Esophagus (tissue), 2 donors: ENCODE data around the gene HYAL1. TPM values are rescaled to one million over a fixed set of nuclear protein-coding genes. Genes with fewer than 3 reads are reported as not detected.
"Not testable (repeated sequence)": the region's sequence is repeated elsewhere in the genome, so short reads cannot be mapped to it uniquely, and the experiment has no call there.

ENCODE experiments used
- H3K27ac ChIP-seq, 2 donors: one replicate each; pipeline ENCODE4 v1.5.1; 2013; ENCODE audit warnings: low read depth in 2 of 2, mild to moderate bottlenecking in 2 of 2, inconsistent platforms in 1 of 2, low read length in 1 of 2, moderate library complexity in 1 of 2
- H3K27me3 ChIP-seq, 2 donors: one replicate each; pipeline ENCODE4 v1.6.1; 2013; ENCODE audit warnings: low read length in 2 of 2, control low read depth in 1 of 2, mild to moderate bottlenecking in 1 of 2; ENCODE audit not compliant: insufficient read depth in 2 of 2, control insufficient read depth in 1 of 2
- H3K36me3 ChIP-seq, 2 donors: one replicate each; pipeline ENCODE4 v1.6.1; 2013; ENCODE audit warnings: low read length in 1 of 2; ENCODE audit not compliant: control insufficient read depth in 2 of 2, insufficient read depth in 2 of 2
- H3K4me1 ChIP-seq, 2 donors: one replicate each; pipeline ENCODE4 v1.6.1; 2013; ENCODE audit warnings: low read length in 1 of 2; ENCODE audit not compliant: control insufficient read depth in 2 of 2, insufficient read depth in 2 of 2
- H3K4me3 ChIP-seq, 2 donors: one replicate each; pipeline ENCODE4 v1.5.1; 2013; ENCODE audit warnings: low read length in 2 of 2, mild to moderate bottlenecking in 2 of 2, low read depth in 1 of 2, moderate library complexity in 1 of 2
- H3K9me3 ChIP-seq, 2 donors: one replicate each; pipeline ENCODE4 v1.6.1; 2013; ENCODE audit warnings: mild to moderate bottlenecking in 2 of 2, low read depth in 1 of 2, low read length in 1 of 2, moderate library complexity in 1 of 2; ENCODE audit not compliant: control insufficient read depth in 2 of 2, insufficient read depth in 1 of 2
- WGBS, 2 donors: extraction: QIAGEN DNeasy Blood & Tissue Kit; methylation state at CpG; one replicate each; pipeline ENCODE4 v1.1.7; 2013; 5-methylcytosine and 5-hydroxymethylcytosine counted together
- polyA plus RNA-seq, 2 donors: library from polyadenylated mRNA; stranded (reverse); fragments of 200-250 nt; gene quantifications; one replicate each; pipeline ENCODE4 v1.2.3, GENCODE V29; 2013
- donor health status: healthy with polysubstance abuse.
- donor health status: Bipolar disorder and iron deficiency.

Gene HYAL1
- polyA plus RNA-seq, 2 donors: 3.2 to 4.2 TPM

- peaks cover 2 to 18% of the 10 kb centered on the region in 2 donors for H3K4me1 ChIP-seq
- no peaks in the 10 kb centered on the region for H3K27me3 ChIP-seq
- H3K9me3 ChIP-seq: no peaks in the 10 kb centered on the region
- H3K27ac ChIP-seq: no peak overlapping the region
- WGBS, 2 donors: 97% methylated on average over 6 of the region's 6 CpGs
- no peak overlapping the region for H3K4me3 ChIP-seq
- peaks cover 19 to 37% of the 10 kb centered on the region in 2 donors for H3K36me3 ChIP-seq
Observed at GRCh38 chr3:50289130-50289529, 14.2 kb downstream of the HYAL1 start.

GRCh38 chr3:50288387-50289007, 14.9 kb downstream of the HYAL1 start:
- H3K27ac ChIP-seq: no peak overlapping the region
- 89 to 91% methylated on average over 23 of the region's 23 CpGs for WGBS, 2 donors
- H3K36me3 ChIP-seq: peaks cover 19 to 37% of the 10 kb centered on the region in 2 donors
- peaks cover 2 to 18% of the 10 kb centered on the region in 2 donors for H3K4me1 ChIP-seq
- no peak overlapping the region for H3K4me3 ChIP-seq
- no peaks in the 10 kb centered on the region for H3K27me3 ChIP-seq
- H3K9me3 ChIP-seq: no peaks in the 10 kb centered on the region

- 80 to 93% methylated on average over 1 of the region's 1 CpG for WGBS, 2 donors
- Histone ChIP-seq H3K27me3 (no peaks in the 10 kb centered on the region), H3K4me1 (peaks cover 2 to 7% of the 10 kb centered on the region in 2 donors), H3K4me3 (no peak overlapping the region), H3K9me3 (no peaks in the 10 kb centered on the region), H3K27ac (no peak overlapping the region), H3K36me3 (peaks cover 19 to 37% of the 10 kb centered on the region in 2 donors)
Observed at GRCh38 chr3:50287262-50287661, 16.1 kb downstream of the HYAL1 start.

- 85 to 87% methylated on average over 28 of the region's 28 CpGs for WGBS, 2 donors
- Histone ChIP-seq H3K9me3 (no peaks in the 10 kb centered on the region), H3K4me3 (no peak overlapping the region), H3K36me3 (peaks cover 19 to 37% of the 10 kb centered on the region in 2 donors), H3K4me1 (peaks cover 2 to 4% of the 10 kb centered on the region in 2 donors), H3K27me3 (no peaks in the 10 kb centered on the region), H3K27ac (no peak overlapping the region)
Observed at GRCh38 chr3:50286322-50287227, 16.8 kb downstream of the HYAL1 start.

- H3K27ac ChIP-seq, H3K9me3 ChIP-seq, H3K4me1 ChIP-seq, H3K4me3 ChIP-seq, H3K27me3 ChIP-seq: not testable (repeated sequence)
- 79 to 82% methylated on average over 6 of the region's 6 CpGs for WGBS, 2 donors
- H3K36me3 ChIP-seq: peaks cover 11 to 24% of the 10 kb centered on the region in 2 donors
Observed at GRCh38 chr3:50284121-50284520, 19.3 kb downstream of the HYAL1 start.

GRCh38 chr3:50279255-50280016, 23.9 kb downstream of the HYAL1 start:
- Histone ChIP-seq H3K36me3 (peaks cover 0 to 3% of the 10 kb centered on the region in 2 donors), H3K9me3 (no peaks in the 10 kb centered on the region), H3K4me3 (no peak overlapping the region), H3K27me3 (no peaks in the 10 kb centered on the region), H3K4me1 (no peaks in the 10 kb centered on the region), H3K27ac (no peak overlapping the region)
- WGBS, 2 donors: 90 to 91% methylated on average over 8 of the region's 8 CpGs

- Histone ChIP-seq H3K9me3 (no peaks in the 10 kb centered on the region), H3K27me3 (no peaks in the 10 kb centered on the region), H3K27ac (no peak within 1 kb of the TSS), H3K4me1 (no peaks in the 10 kb centered on the region), H3K4me3 (no peak within 1 kb of the TSS), H3K36me3 (peaks cover 0 to 3% of the 10 kb centered on the region in 2 donors)
- 55 to 64% methylated on average over 2 of the region's 2 CpGs for WGBS, 2 donors
Observed at GRCh38 chr3:50278880-50279224, 24.5 kb downstream of the HYAL1 start, which contains the start of gene LSMEM2. TSS of gene LSMEM2 (plus strand) at chr3:50279087. CDS start at chr3:50279114, 27 bp downstream.

GRCh38 chr3:50278123-50278879, 25.1 kb downstream of the HYAL1 start:
- Histone ChIP-seq H3K27me3 (no peaks in the 10 kb centered on the region), H3K27ac (no peak overlapping the region), H3K36me3 (peaks cover 0 to 3% of the 10 kb centered on the region in 2 donors), H3K4me1 (peaks cover 0 to 2% of the 10 kb centered on the region in 2 donors), H3K9me3 (no peaks in the 10 kb centered on the region), H3K4me3 (no peak overlapping the region)
- 70 to 80% methylated on average over 4 of the region's 4 CpGs for WGBS, 2 donors

GRCh38 chr3:50276762-50277101, 26.6 kb downstream of the HYAL1 start:
- Histone ChIP-seq H3K4me1 (peaks cover 0 to 6% of the 10 kb centered on the region in 2 donors), H3K36me3 (peaks cover 0 to 3% of the 10 kb centered on the region in 2 donors), H3K27ac (no peak overlapping the region), H3K27me3 (no peaks in the 10 kb centered on the region), H3K9me3 (no peaks in the 10 kb centered on the region), H3K4me3 (no peak overlapping the region)
- 83 to 88% methylated on average over 17 of the region's 17 CpGs for WGBS, 2 donors
